ENCODE measurements around the gene FAM43B. TPM values are rescaled to one million over a fixed set of nuclear protein-coding genes. Genes with fewer than 3 reads are reported as not detected.
"Not testable (repeated sequence)": the region's sequence is repeated elsewhere in the genome, so short reads cannot be mapped to it uniquely, and the experiment has no call there.

The FAM43B gene
- total RNA-seq (2014; rRNA removed; shearing (Covaris generic)) = 0.04 TPM in 1 of 2 replicates, not detected in the other

- no peak for DNase-seq (ENCODE audit: low spot score)
Observed at GRCh38 chr1:20551945-20552727, at the start of gene FAM43B. Gene FAM43B (plus strand): TSS chr1:20552573. CDS start chr1:20552974, 401 bp downstream.

GRCh38 chr1:20505488-20505887, 46.9 kb upstream of the FAM43B start:
- no peak for DNase-seq (ENCODE audit: low spot score)

GRCh38 chr1:20507248-20507563, 45.2 kb upstream of the FAM43B start:
- no peak for DNase-seq (ENCODE audit: low spot score)

GRCh38 chr1:20507564-20508410, 44.6 kb upstream of the FAM43B start, which contains the start of gene MUL1:
Gene MUL1 (minus strand): TSS chr1:20508151. CDS start chr1:20508024, 127 bp downstream.
- peak; percentile 89 for DNase-seq (ENCODE audit: low spot score)

- no peak for DNase-seq (ENCODE audit: low spot score)
Observed at GRCh38 chr1:20508411-20508771, 44.0 kb upstream of the FAM43B start.

- no peak for DNase-seq (ENCODE audit: low spot score)
Observed at GRCh38 chr1:20511518-20512428, 40.6 kb upstream of the FAM43B start.

GRCh38 chr1:20519609-20520262, 32.6 kb upstream of the FAM43B start:
- not testable (repeated sequence) for DNase-seq (ENCODE audit: low spot score)

- peak; percentile 75 for DNase-seq (ENCODE audit: low spot score)
Observed at GRCh38 chr1:20521960-20522861, 30.2 kb upstream of the FAM43B start.

GRCh38 chr1:20526267-20526666, 26.1 kb upstream of the FAM43B start:
- no peak for DNase-seq (ENCODE audit: low spot score)

- no peak for DNase-seq (ENCODE audit: low spot score)
Observed at GRCh38 chr1:20528221-20528620, 24.2 kb upstream of the FAM43B start.

- DNase-seq (ENCODE audit: low spot score) = no peak
Observed at GRCh38 chr1:20530306-20530705, 22.1 kb upstream of the FAM43B start.

- DNase-seq (ENCODE audit: low spot score) = no peak
Observed at GRCh38 chr1:20530901-20531300, 21.5 kb upstream of the FAM43B start.

- no peak for DNase-seq (ENCODE audit: low spot score)
Observed at GRCh38 chr1:20533635-20534034, 18.7 kb upstream of the FAM43B start.

GRCh38 chr1:20534659-20535417, 17.5 kb upstream of the FAM43B start:
- DNase-seq (ENCODE audit: low spot score) = no peak

GRCh38 chr1:20538227-20538626, 14.1 kb upstream of the FAM43B start:
- no peak for DNase-seq (ENCODE audit: low spot score)

- DNase-seq (ENCODE audit: low spot score) = no peak
Observed at GRCh38 chr1:20538760-20539551, 13.4 kb upstream of the FAM43B start.

GRCh38 chr1:20540281-20540680, 12.1 kb upstream of the FAM43B start:
- no peak for DNase-seq (ENCODE audit: low spot score)

- no peak for DNase-seq (ENCODE audit: low spot score)
Observed at GRCh38 chr1:20546637-20547036, 5.7 kb upstream of the FAM43B start.

GRCh38 chr1:20551161-20551560, 1.2 kb upstream of the FAM43B start:
- DNase-seq (ENCODE audit: low spot score) = no peak
